ENCODE results near the gene TMEM181.

Gene TMEM181

GRCh38 chr6:158575550-158575949 is 15.7 kb downstream of the TMEM181 start:
- TF ChIP-seq, protein P1, sequence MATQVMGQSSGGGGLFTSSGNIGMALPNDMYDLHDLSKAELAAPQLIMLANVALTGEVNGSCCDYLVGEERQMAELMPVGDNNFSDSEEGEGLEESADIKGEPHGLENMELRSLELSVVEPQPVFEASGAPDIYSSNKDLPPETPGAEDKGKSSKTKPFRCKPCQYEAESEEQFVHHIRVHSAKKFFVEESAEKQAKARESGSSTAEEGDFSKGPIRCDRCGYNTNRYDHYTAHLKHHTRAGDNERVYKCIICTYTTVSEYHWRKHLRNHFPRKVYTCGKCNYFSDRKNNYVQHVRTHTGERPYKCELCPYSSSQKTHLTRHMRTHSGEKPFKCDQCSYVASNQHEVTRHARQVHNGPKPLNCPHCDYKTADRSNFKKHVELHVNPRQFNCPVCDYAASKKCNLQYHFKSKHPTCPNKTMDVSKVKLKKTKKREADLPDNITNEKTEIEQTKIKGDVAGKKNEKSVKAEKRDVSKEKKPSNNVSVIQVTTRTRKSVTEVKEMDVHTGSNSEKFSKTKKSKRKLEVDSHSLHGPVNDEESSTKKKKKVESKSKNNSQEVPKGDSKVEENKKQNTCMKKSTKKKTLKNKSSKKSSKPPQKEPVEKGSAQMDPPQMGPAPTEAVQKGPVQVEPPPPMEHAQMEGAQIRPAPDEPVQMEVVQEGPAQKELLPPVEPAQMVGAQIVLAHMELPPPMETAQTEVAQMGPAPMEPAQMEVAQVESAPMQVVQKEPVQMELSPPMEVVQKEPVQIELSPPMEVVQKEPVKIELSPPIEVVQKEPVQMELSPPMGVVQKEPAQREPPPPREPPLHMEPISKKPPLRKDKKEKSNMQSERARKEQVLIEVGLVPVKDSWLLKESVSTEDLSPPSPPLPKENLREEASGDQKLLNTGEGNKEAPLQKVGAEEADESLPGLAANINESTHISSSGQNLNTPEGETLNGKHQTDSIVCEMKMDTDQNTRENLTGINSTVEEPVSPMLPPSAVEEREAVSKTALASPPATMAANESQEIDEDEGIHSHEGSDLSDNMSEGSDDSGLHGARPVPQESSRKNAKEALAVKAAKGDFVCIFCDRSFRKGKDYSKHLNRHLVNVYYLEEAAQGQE (IDR thresholded peaks at IDR 0.05; ENCODE audit: insufficient replicate concordance, low read depth) = no peak
- TF ChIP-seq, protein P2, sequence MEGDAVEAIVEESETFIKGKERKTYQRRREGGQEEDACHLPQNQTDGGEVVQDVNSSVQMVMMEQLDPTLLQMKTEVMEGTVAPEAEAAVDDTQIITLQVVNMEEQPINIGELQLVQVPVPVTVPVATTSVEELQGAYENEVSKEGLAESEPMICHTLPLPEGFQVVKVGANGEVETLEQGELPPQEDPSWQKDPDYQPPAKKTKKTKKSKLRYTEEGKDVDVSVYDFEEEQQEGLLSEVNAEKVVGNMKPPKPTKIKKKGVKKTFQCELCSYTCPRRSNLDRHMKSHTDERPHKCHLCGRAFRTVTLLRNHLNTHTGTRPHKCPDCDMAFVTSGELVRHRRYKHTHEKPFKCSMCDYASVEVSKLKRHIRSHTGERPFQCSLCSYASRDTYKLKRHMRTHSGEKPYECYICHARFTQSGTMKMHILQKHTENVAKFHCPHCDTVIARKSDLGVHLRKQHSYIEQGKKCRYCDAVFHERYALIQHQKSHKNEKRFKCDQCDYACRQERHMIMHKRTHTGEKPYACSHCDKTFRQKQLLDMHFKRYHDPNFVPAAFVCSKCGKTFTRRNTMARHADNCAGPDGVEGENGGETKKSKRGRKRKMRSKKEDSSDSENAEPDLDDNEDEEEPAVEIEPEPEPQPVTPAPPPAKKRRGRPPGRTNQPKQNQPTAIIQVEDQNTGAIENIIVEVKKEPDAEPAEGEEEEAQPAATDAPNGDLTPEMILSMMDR (IDR thresholded peaks at IDR 0.05; ENCODE audit: insufficient read depth, low read length) = no peak
- no peak for TF ChIP-seq GABPA (IDR thresholded peaks at IDR 0.05; ENCODE audit: low read depth)
- no peak for TF ChIP-seq SPI1 (IDR thresholded peaks at IDR 0.05; ENCODE audit: borderline replicate concordance, low read depth)
- no peak for TF ChIP-seq POLR2AphosphoS5 (IDR thresholded peaks at IDR 0.05; ENCODE audit: low read depth)
- Histone ChIP-seq H3K27me3 (ENCODE audit: insufficient read depth, poor library complexity, severe bottlenecking) (no peaks in the 10 kb centered on the region), H3K4me3 (replicated peaks; ENCODE audit: insufficient read depth, low read length) (no peak overlapping the region), H3K27ac (replicated peaks) (no peak overlapping the region)
- no peak for DNase-seq (ENCODE audit: low read depth in 1 of 2, low spot score in 1 of 2)

- no peak for DNase-seq (ENCODE audit: low read depth in 1 of 2, low spot score in 1 of 2)
- H3K27ac ChIP-seq (replicated peaks) = no peak overlapping the region
- TF ChIP-seq POLR2AphosphoS5 (IDR thresholded peaks at IDR 0.05; ENCODE audit: low read depth) (no peak), SPI1 (IDR thresholded peaks at IDR 0.05; ENCODE audit: borderline replicate concordance, low read depth) (no peak), GABPA (IDR thresholded peaks at IDR 0.05; ENCODE audit: low read depth) (no peak)
- TF ChIP-seq, protein P1 (IDR thresholded peaks at IDR 0.05; ENCODE audit: insufficient replicate concordance, low read depth) = no peak
- TF ChIP-seq, protein P2 (IDR thresholded peaks at IDR 0.05; ENCODE audit: insufficient read depth, low read length) = no peak
- no peaks in the 10 kb centered on the region for H3K27me3 ChIP-seq (ENCODE audit: insufficient read depth, poor library complexity, severe bottlenecking)
- H3K4me3 ChIP-seq (replicated peaks; ENCODE audit: insufficient read depth, low read length) = no peak overlapping the region
These were observed 24.4 kb downstream of the TMEM181 start for GRCh38 chr6:158584236-158584651.

- DNase-seq (ENCODE audit: low read depth in 1 of 2, low spot score in 1 of 2) = no peak
- H3K4me3 ChIP-seq (replicated peaks; ENCODE audit: insufficient read depth, low read length) = no peak overlapping the region
- no peak overlapping the region for H3K27ac ChIP-seq (replicated peaks)
- TF ChIP-seq GABPA (IDR thresholded peaks at IDR 0.05; ENCODE audit: low read depth) = no peak
- TF ChIP-seq, protein P2 (IDR thresholded peaks at IDR 0.05; ENCODE audit: insufficient read depth, low read length) = no peak
- no peak for TF ChIP-seq POLR2AphosphoS5 (IDR thresholded peaks at IDR 0.05; ENCODE audit: low read depth)
- TF ChIP-seq, protein P1 (IDR thresholded peaks at IDR 0.05; ENCODE audit: insufficient replicate concordance, low read depth) = no peak
- no peak for TF ChIP-seq SPI1 (IDR thresholded peaks at IDR 0.05; ENCODE audit: borderline replicate concordance, low read depth)
- H3K27me3 ChIP-seq (ENCODE audit: insufficient read depth, poor library complexity, severe bottlenecking) = no peaks in the 10 kb centered on the region
These were observed 26.8 kb downstream of the TMEM181 start for GRCh38 chr6:158586652-158587051.

Measured in HL-60 (cell line).